BJ (cell line): ENCODE results near the gene SV2C. TPM values are rescaled to one million over a fixed set of nuclear protein-coding genes. Genes with fewer than 3 reads are reported as not detected.

Experiments used
- CTCF ChIA-PET: fragments of 350-600 bp; formaldehyde crosslinking; extraction: SDS; loops from one replicate; lab custom pipeline; 2021; ENCODE audit warnings: antibody characterized with exemption, inconsistent platforms; lab: Yijun Ruan, JAX
- POLR2A ChIA-PET: fragments of 300-600 bp; sonication (Branson Sonifier 250); formaldehyde crosslinking; extraction: SDS; loops from one replicate; lab custom pipeline; 2021; ENCODE audit warnings: antibody characterized with exemption; lab: Charles Lee
- DNase-seq: peaks from one replicate; pipeline ENCODE4 v3.0.0-alpha.2; 2011; ENCODE audit warnings: low read depth
- H3K27me3 ChIP-seq: 2 replicates; pipeline ENCODE4 v1.6.0; 2011; ENCODE audit warnings: low read length; ENCODE audit not compliant: control insufficient read depth, insufficient read depth
- H3K36me3 ChIP-seq: 2 replicates; pipeline ENCODE4 v1.5.1; 2011; ENCODE audit warnings: low read length; ENCODE audit not compliant: control insufficient read depth, insufficient read depth
- H3K4me3 ChIP-seq: 2 replicates; pipeline ENCODE4 v1.5.1; 2011; ENCODE audit warnings: low read depth, mild to moderate bottlenecking, control low read depth, low read length
- CTCF ChIP-seq: IDR thresholded peaks from 2 replicates; pipeline ENCODE4 v1.5.1; 2011; ENCODE audit warnings: low read depth, mild to moderate bottlenecking, control low read depth, inconsistent platforms, low read length, moderate library complexity; ENCODE audit not compliant: insufficient read depth
- polyA plus RNA-seq: library from polyadenylated mRNA; depleted of rRNA; stranded (reverse); fragments of >200 nt; gene quantifications from 2 replicates; pipeline ENCODE4 v1.2.3, GENCODE V29; 2011

Gene SV2C
- polyA plus RNA-seq, 1 experiment: not detected

DNA sequence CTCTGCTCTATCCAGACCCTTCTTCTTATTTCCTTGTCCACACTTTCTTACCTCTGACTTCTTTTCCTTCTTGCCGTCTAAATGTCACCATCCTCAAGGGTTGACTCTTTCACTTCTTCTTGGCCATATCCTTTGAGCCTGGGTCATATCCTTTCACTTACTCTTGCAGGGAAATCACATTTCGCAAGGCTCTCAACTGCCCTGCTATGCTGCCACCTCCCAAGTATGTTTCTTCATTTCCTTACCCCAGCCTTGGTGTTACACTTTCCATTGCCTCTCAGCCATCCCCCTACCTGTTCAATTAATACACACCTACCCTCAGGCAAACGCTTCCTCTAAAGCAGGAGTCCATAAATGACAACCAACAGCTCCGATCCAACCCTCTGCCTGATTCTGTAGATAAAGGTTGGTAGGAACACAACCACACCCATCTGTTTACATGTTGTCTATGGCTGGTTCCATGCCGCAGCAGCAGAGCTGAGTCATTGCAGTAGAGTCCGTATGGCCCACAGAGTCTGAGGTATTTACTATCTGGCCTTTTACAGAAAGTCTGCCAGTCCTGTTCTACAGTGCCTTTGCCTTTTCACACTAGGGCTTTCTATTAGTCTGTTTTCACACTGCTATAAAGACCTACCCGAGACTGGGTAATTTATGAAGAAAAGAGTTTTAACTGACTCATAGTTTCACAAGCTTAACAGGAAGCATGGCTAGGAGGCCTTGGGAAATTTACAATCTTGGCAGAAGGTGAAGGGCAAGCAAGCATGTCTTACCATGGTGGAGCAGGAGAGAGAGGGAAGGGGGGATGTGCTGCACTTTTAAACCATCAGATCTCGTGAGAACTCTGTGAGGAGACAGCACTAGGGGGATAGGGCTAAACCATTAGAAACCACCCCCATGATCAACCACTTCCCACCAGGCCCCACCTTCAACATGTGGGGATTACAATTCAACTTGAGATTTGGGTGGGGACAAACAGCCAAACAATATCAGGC is 97.9 kb downstream of the SV2C start:
- no peak for DNase-seq
- no peak overlapping the region for H3K4me3 ChIP-seq
- CTCF ChIA-PET: no interaction called here
- POLR2A ChIA-PET: no interaction called here
- no peaks in the 10 kb centered on the region for H3K36me3 ChIP-seq
- no peak for TF ChIP-seq CTCF
- H3K27me3 ChIP-seq: no peaks in the 10 kb centered on the region

GRCh38 chr5:76187386-76187785 is 104.2 kb downstream of the SV2C start:
- no peak overlapping the region for H3K4me3 ChIP-seq
- H3K27me3 ChIP-seq: no peaks in the 10 kb centered on the region
- TF ChIP-seq CTCF: no peak
- no peaks in the 10 kb centered on the region for H3K36me3 ChIP-seq
- POLR2A ChIA-PET: no interaction called here
- CTCF ChIA-PET: interaction anchor here (0.7 kb wide), 1 partner anchor 57 kb away, joined by 3 read pairs; no protein-coding TSS in a partner anchor
- no peak for DNase-seq

DNA sequence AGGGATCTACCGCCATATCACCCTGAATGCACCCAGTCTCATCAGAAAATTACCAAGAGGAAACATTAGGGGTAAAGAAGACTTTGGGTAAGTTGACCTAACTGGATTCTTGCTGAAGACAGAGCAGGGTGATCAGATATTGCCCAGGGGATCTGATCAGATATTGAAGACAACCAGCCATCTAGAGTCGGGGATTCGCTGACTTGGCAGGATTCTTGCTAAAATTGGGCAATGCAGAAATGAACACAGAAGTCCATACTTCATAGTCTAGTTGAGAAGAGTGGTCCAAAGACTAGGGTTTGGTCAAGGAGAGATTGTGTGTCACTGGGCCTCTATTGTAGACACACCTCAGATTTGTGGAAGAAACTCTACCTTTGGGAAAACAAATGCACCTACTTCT is 107.2 kb downstream of the SV2C start:
- CTCF ChIA-PET: no interaction called here
- POLR2A ChIA-PET: no interaction called here
- TF ChIP-seq CTCF: no peak
- Histone ChIP-seq H3K4me3 (no peak overlapping the region), H3K27me3 (no peaks in the 10 kb centered on the region), H3K36me3 (no peaks in the 10 kb centered on the region)
- DNase-seq: no peak

DNA sequence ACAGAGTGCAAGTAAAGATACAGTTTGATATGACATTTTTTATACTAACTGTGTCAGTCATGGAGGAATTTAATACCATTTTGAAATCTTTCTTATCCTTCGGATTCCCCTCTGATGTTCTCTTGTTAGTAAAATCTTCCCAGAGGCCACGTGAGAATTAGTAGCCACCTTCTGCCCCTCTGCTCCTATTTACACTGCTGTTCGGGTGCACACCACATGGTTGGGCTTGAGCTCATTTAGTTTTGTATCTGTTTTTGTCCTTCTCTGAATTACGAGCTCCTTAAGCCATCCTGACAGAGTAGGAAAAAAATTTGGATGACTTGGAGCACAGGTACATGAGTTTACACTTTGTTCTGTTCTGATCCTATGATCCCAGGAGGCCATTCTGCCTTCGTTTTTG is 109.7 kb downstream of the SV2C start:
- no peak overlapping the region for H3K4me3 ChIP-seq
- CTCF ChIA-PET: no interaction called here
- no peak for TF ChIP-seq CTCF
- POLR2A ChIA-PET: no interaction called here
- no peaks in the 10 kb centered on the region for H3K36me3 ChIP-seq
- DNase-seq: no peak
- H3K27me3 ChIP-seq: no peaks in the 10 kb centered on the region

DNA sequence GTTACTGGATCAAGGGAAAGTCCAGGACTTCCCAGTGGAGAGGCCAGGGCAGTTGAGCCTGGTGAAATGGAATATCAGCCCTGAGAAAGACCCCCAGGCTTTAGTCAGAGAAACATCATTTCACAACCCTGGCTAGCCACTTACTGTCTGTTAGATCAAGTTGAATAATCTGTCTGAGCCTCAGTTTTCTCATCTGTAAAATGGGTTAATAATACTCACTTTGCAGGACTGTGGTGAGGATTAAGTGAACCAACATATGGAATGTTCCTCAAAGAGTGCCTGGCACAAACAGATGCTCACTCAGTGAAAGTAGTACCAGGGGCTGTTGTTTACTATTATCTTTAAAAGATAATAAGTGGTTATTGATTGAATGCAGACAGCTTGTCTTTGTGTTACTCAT is 110.5 kb downstream of the SV2C start:
- no peak overlapping the region for H3K4me3 ChIP-seq
- no peak for DNase-seq
- H3K36me3 ChIP-seq: no peaks in the 10 kb centered on the region
- ChIA-PET CTCF (interaction anchor here (1.0 kb wide), 1 partner anchor 18 kb away, joined by 3 read pairs; no protein-coding TSS in a partner anchor), POLR2A (no interaction called here)
- no peak for TF ChIP-seq CTCF
- no peaks in the 10 kb centered on the region for H3K27me3 ChIP-seq
